ENCODE measurements around the gene TRAF3.

TRAF3 gene

GRCh38 chr14:102737402-102738372, 39.6 kb upstream of the TRAF3 start:
- peaks cover 2% of the 10 kb centered on the region for H3K36me3 ChIP-seq (replicated peaks)

GRCh38 chr14:102738373-102739189, 38.7 kb upstream of the TRAF3 start:
- H3K27me3 ChIP-seq (replicated peaks): no peaks in the 10 kb centered on the region
- H3K4me3 ChIP-seq (ENCODE audit: low read depth, low read length): no peak overlapping the region
- in situ Hi-C loops (cut with HindIII; ENCODE audit: low pct_ligation_motif_present, low sequenced_read_pairs): no loop called here
- no peak overlapping the region for H3K27ac ChIP-seq
- no peak for DNase-seq
- peaks cover 2% of the 10 kb centered on the region for H3K36me3 ChIP-seq (replicated peaks)
- no peak for TF ChIP-seq CTCF (IDR thresholded peaks at IDR 0.05; ENCODE audit: low read depth, low read length, missing control alignments)

More at GRCh38 chr14:102737402-102738372, 39.6 kb upstream of the TRAF3 start:
- no peak overlapping the region for H3K27ac ChIP-seq
- no peak overlapping the region for H3K4me3 ChIP-seq (ENCODE audit: low read depth, low read length)
- no peak for DNase-seq
- H3K27me3 ChIP-seq (replicated peaks): no peaks in the 10 kb centered on the region
- no peak for TF ChIP-seq CTCF (IDR thresholded peaks at IDR 0.05; ENCODE audit: low read depth, low read length, missing control alignments)
- in situ Hi-C loops (cut with HindIII; ENCODE audit: low pct_ligation_motif_present, low sequenced_read_pairs): no loop called here

GRCh38 chr14:102739190-102739469, 38.1 kb upstream of the TRAF3 start:
- H3K4me3 ChIP-seq (ENCODE audit: low read depth, low read length): no peak overlapping the region
- no peak for DNase-seq
- in situ Hi-C loops (cut with HindIII; ENCODE audit: low pct_ligation_motif_present, low sequenced_read_pairs): no loop called here
- H3K27ac ChIP-seq: no peak overlapping the region
- TF ChIP-seq CTCF (IDR thresholded peaks at IDR 0.05; ENCODE audit: low read depth, low read length, missing control alignments): no peak
- peaks cover 2% of the 10 kb centered on the region for H3K36me3 ChIP-seq (replicated peaks)
- H3K27me3 ChIP-seq (replicated peaks): no peaks in the 10 kb centered on the region

GRCh38 chr14:102746634-102747438, 30.4 kb upstream of the TRAF3 start:
- no peak overlapping the region for H3K27ac ChIP-seq
- H3K36me3 ChIP-seq (replicated peaks): no peaks in the 10 kb centered on the region
- in situ Hi-C loops (cut with HindIII; ENCODE audit: low pct_ligation_motif_present, low sequenced_read_pairs): no loop called here

More at GRCh38 chr14:102746634-102747438, 30.4 kb upstream of the TRAF3 start:
- DNase-seq: no peak
- Histone ChIP-seq H3K4me3 (ENCODE audit: low read depth, low read length) (no peak overlapping the region), H3K27me3 (replicated peaks) (no peaks in the 10 kb centered on the region)
- TF ChIP-seq CTCF (IDR thresholded peaks at IDR 0.05; ENCODE audit: low read depth, low read length, missing control alignments): no peak
